GM18498 (cell line): Measurements from ENCODE around the gene ABCF1.

Experiments used
- ATAC-seq: cut with Tn5 transposase; IDR thresholded peaks from one replicate; pipeline ENCODE4 v1.9.1; 2021; ENCODE audit warnings: mild to moderate bottlenecking, moderate library complexity; ENCODE audit not compliant: unreplicated experiment

Gene ABCF1

DNA sequence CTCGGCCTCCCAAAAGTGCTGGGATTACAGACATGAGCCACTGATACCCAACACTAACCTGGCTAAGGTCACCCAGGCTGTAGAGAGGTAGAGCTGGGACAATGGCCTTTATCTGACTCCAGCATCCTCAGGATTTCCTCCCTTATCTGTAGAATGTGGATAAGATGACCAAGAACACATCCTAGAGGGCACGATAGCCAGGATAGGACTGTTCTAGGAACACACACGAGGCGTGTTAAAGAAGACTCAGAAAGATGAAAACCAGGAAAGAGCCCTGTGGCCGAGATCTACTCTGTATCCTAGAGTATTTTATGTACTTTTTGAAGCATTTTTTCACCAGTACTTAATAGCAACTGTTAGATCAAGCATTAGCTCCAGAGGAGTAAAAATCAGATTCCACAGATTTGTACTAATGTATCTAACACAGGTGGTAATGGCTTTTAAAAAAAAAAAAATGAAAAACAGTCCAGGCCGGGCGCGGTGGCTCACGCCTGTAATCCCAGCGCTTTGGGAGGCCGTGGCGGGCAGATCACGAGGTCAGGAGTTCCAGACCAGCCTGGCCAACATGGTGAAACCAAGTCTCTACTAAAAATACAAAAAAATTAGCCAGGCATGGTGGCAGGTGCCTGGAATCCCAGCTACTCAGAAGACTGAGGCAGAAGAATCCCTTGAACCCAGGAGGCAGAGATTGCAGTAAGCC, 28.5 kb downstream of the ABCF1 start:
- no peak for ATAC-seq

DNA sequence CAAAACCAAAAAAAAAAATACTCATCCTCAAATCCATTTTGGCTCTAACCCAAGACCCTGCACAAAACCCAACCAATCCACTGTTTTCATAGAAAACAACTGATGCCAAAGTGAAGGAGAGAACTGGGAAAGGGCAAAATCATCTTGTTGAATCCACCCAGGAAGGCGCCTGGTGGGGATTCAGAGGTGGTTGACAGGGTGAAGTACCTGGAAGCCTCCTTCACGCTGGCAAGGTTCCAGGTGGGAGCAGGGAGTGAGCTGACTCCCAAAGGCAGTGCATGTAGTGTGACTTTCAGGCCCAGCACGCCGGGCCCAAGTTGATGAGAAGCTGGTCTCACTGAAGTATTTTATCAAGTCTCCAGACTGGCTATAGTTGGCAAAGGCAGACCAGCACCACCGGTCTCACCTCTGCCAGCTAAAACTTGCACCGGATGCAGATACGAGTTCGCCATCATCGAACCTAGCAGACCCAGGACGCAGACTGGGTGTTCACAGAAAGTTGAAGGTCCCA, 29.3 kb downstream of the ABCF1 start:
- no peak for ATAC-seq

DNA sequence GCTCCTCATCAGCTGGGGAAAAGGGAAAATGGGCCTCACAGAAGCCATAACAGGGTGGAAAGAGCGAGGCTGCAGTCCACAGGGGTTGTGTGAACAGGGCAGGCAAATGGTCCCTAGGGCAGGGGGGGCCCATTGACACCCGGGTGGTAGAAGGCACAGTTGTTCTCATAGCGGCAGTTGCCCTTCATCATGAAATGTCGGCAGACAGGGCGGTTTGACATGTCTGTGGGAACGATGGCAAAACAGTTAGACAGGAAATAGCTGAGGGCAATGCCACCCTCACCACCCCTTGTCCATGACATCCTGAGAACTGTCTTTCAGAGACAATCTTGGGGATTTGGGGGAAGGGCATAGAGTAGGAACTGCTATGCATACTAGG, 30.2 kb downstream of the ABCF1 start:
- ATAC-seq = no peak

DNA sequence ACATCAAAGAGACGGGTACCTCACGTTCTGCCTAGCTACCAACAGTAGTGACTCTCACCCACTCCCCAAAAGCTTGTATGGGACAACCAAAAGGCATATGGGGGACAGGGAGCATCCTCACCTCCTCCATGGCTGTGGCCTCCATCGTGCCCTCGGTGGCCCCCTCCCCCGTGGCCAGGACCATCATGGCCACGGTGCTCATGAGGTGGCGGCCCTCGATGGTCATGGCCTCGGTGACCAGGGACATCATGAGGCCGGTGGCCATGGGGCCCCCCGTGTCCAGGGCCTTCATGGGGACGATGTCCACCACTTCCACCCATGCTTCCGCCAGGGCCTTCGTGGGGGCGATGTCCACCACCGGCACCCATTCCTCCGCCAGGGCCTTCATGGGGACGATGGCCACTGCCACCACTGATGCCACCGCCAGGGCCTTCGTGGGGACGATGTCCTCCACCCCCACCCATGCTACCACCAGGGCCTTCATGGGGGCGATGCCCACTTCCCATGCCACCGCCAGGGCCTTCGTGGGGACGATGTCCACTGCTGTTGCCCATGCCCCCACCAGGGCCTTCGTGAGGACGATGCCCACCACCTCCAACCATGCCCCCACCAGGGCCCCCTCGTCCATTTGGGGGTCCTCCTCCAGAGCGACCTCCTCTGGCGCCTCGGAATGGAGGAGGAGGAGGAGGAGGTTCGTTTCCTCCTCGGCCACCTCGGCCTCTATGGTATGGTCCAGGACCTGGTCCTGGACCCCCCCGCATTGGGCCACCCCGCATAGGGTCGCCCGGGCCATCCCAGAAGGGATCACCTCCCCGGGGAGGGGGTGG, 30.8 kb downstream of the ABCF1 start:
- no peak for ATAC-seq

GRCh38 chr6:30603961-30604360, 32.7 kb downstream of the ABCF1 start:
- ATAC-seq = no peak

DNA sequence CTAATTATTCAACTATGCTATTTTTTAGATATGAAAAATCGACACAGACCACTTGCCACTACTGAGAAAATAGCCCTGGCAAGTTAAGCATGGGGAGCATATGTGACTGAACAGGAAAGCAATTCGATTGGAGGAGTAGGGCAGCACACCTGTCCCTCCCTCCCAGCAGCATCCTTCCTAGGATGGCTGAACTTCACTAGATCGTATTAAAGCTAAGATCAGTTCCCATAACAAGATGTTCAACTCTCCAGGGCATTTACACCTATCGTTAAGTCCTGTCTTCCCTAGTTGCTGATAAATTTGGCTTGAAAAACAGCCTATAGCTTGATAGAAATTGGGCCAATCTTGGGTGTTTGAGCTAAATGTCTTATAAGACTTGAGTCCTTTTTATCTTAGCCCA, 38.8 kb downstream of the ABCF1 start:
- ATAC-seq = no peak

GRCh38 chr6:30611150-30611855, 40.1 kb downstream of the ABCF1 start:
- no peak for ATAC-seq

- no peak for ATAC-seq
These were observed 40.6 kb downstream of the ABCF1 start for GRCh38 chr6:30611856-30612194.

DNA sequence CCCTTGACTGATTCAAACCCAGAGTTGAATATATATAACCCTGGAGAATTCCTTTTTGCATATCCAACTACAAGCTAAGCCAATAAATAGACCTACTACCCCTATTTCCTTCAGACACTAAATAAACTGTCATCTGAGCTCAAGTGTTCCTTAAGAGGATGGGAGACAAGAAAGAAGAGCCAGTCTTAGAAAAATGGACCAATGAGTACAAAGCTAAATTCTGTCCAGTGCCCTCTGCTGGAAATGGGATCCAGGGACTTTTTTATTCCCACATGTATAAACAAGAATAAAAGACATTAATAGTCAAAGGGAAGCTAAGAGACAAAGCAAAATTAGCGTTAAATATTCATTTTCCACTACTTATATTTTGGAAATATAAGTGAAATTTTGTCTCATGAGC, 41.0 kb downstream of the ABCF1 start:
- no peak for ATAC-seq

DNA sequence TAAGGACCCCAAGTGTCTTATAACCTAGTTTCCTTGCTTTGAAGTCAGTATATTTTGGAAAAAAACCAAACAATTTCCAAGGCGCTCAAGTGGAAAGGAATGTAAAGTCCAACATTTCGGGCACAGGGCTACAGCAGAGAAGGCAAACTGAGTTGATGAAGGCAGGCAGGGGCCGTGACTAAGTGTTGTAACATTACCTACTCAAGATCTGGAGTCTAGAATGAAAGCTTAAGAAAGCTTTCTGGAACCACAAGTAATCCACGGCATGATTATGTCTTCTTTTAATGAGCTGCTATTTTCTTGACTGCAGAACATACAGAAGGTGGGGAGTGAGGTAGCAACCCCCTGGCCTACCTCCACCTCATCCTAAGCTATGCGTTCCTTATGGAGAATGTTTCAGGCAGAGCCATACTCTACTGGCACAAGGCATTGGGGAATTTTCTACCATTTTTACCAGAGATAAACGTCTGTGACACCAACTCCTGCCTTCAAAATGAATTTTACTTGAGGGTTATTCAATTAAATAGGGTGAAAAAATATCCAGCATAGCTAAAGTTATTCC, 41.5 kb downstream of the ABCF1 start:
- no peak for ATAC-seq

DNA sequence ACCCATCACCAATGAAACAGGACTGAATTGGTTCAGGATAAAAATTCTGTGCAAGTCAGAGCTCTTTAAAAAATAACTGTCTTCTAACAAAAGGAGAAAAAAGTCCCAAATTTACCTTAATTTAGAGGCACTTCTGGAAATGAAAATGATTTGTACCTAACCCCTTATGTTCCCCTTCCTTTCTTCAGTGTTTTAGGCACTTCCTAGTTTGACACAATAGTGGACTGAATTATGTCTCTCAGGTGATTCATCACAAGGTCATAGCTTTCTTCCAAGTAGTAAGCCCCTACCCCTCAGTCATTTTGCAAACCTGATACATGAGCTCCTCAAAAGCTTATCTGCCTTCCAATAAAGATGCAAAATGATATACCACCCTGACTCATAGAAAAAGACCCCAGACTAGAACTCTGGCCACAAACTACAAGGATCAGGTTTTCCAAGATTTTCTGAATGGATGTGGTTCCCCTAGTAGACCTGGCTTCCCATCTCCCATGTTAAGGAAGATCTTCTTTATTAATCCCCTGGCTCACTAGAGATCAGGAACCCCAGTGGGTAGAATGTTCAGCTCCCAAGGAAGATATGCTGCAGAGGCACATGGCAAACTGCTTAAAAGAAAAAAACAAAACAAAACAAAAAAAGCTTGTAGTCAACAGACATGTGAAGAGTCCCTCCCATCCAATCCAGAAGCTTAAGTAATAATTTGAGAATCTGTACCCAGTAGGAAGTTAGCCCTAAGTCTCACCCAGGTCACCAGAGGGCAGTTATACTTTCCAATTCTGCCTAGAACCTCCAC, 42.2 kb downstream of the ABCF1 start:
- no peak for ATAC-seq

DNA sequence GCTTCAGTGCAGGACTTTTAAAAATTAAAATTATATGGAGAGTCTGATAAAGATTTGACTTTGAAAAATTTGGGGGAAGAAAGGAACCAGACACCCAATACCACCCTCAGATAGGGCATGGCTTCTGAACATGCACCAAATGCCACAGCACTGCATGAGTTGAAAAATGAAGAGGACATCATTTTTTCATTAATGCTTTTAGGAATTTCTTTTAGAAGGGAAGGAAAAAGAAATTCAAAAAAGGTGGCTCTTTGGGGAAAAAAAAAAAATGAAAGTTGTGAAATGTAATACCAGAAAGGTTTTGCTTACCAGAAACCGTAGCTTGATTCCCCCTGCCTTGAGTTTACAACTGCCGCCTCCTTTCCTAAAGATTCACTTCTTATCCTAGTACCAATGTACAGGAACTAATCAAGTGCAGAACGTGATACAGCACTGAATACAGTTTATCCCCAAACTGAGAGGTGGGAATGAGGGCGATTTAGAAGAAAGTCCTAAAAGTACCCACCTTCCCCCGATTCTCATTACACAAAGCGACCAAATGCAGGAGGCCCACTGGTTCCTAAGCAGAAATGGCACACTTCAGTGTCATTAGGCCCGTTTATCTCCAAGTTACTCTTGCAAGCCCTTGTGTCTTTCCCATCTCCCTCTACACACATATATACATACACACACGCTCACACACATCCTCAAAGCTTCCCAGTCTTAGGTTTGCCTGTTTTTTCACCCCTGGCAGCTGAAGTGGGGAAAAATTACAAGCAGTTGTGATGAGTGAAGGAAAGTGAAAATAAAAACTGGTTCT, 43.0 kb downstream of the ABCF1 start:
- ATAC-seq = no peak

DNA sequence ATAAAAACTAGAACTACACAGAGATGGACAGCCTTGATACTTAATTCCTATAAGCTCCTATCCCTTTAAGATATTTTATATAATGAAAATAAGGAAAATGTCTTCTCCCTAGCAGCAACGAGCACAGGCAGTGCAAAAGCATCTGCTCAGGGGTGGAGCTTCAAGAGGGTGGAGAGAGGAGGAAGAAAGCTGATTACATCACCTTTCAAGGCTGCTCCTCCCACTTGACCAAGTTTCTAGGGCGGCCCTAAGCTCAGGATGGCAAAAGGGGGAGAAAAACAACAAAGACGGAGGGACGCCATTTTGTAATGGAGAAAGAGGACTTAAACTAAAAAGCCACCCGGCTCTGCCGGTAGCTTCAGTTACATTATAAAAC, 43.6 kb downstream of the ABCF1 start:
- ATAC-seq = peak; percentile 45

DNA sequence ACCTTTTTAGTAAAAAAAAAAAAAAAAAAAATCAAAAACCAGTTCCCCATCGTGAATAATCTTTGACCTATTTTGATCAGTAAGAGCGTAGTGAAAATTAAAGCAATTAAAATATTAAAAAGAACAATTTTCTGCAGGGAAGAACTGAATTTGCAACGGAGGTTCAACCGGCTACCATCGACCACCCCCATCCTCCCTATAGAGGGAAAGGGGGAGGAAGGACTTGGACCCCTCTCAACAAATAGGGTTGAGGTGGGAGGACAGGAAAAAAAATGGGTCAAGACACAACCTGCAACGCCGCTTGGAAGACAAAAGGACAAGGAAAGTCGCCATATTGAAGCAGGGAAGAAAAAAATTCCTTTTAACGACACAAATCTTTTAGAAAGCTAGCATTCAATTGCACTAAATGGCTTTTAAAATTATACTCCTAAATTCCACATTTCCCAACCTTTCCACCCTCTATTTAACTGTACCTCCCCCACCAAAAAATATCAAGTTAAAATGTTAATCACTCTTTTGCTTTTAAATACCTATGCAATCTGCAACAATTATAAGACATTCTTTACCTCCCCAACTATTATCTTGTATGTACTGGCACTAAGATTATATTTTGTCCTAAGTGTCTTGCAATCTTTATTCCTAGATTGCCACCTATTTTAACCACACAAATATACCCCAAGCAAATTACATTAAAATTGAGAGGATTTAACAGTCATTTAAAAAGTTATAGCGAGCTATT, 44.1 kb downstream of the ABCF1 start:
- no peak for ATAC-seq

- no peak for ATAC-seq
These were observed 44.9 kb downstream of the ABCF1 start for GRCh38 chr6:30615958-30616810.

DNA sequence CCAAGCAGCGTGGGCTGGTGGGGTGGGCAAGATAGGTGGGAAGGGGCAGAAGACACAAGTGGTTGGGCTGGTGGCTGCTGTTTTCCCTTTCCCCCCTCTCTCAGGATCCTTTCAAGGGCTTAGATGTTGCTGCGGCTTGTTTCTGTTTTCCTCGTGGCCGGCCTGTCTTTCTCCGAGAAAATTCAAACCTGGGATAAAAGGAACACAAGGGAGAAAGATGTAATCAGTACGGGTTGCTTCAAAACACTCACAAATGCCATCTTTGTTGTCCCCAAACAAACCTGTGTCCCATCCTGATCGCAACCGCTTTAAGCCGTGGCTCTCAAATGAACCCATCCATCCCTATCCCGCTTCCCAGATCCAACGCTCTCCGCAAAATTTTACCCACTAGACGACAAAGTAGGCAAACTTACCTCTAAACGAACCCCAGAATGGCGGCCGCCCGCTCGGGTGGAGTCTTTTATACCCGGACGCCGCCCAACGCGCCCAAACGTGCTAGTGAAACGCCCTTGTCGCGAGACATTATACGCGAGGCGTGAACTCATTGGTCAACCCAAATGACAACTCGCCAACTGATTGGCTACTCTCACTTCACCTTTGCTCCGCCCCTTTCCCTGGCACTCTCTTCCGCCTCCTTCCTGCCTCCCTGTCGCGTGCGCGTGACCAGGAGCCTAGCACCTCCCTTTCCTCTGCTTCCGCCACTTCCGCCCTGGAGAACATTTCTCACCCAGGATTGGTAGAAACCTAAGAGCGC, 45.7 kb downstream of the ABCF1 start, which contains the start of gene PPP1R10:
Gene PPP1R10, minus strand, starts transcription at position 433 of the 754 bp plus-strand sequence. CDS start 7,299 bp downstream, outside the sequence.
- ATAC-seq = peak; percentile 82

GRCh38 chr6:30617565-30618269, 46.5 kb downstream of the ABCF1 start, which contains the start of gene MRPS18B:
MRPS18B (plus strand) TSS chr6:30617840; CDS start chr6:30617866, 26 bp downstream.
- ATAC-seq = peak; percentile 77
